HT1080 (cell line): ENCODE data around the gene RCOR1. TPM values are rescaled to one million over a fixed set of nuclear protein-coding genes. Genes with fewer than 3 reads are reported as not detected.
A peak's percentile ranks its signal among the peaks of the same experiment; 100 is the strongest.
"Not testable (repeated sequence)": the region's sequence is repeated elsewhere in the genome, so short reads cannot be mapped to it uniquely, and the experiment has no call there.

Source experiments
- DNase-seq: peaks from one replicate; pipeline ENCODE4 v3.0.0-alpha.2; 2015; ENCODE audit warnings: low read depth
- total RNA-seq: library from RNA; depleted of rRNA; stranded (reverse); fragments of >200 nt; shearing (Covaris generic); gene quantifications from 2 replicates; pipeline ENCODE4 v1.2.3, GENCODE V29; 2014

RCOR1 gene
- total RNA-seq, 1 experiment from 2014 or later, result 15.1 TPM

DNA sequence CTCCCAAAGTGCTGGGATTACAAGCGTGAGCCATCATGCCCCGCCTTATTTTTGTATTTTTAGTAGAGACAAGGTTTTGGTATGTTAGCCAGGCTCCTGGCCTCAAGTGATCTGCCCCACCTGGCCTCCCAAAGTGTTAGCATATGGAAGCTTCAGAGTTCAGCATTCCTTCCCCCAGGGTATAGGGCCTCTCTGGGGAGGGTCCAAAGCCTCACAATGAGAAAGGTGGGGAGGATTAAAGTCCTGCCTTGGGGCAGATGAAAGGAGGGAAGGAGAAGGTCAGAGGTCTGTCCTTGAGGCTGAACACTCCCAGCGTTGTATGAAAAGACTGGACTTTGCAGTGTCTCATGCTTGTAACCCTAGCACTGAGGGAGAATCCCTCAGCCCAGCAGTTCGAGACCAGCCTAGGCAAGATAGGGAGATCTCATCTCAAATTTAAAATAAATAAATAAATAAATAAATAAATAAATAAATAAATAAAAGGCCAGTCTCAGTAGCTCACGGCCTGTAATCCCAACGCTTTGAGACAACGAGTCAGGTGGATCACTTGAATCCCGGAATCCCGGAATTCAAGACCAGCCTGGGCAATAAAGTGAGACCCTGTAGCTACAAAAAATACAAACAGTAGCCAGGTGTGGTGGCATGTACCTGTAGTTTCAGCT, 22.0 kb upstream of the RCOR1 start:
- DNase-seq, result no peak

DNA sequence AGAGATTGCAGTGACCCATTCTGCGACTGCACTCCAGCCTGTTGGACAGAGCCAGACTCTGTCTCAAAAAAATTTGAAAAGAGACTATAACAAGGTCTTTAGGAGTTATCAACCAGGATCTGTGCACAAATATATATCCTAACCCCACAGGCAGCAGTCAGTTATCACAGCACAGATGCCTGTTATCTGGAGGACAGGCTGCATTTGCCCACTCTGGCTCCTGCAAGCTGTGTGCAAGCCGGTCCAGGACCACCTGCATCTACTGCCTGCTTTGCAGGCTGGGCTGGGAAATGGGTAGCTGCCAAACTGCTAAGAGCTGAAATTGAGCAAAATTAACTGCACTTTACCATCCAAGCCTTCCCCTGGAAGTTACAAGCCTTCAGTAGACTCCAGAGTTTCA, 21.4 kb upstream of the RCOR1 start:
- no peak for DNase-seq

DNA sequence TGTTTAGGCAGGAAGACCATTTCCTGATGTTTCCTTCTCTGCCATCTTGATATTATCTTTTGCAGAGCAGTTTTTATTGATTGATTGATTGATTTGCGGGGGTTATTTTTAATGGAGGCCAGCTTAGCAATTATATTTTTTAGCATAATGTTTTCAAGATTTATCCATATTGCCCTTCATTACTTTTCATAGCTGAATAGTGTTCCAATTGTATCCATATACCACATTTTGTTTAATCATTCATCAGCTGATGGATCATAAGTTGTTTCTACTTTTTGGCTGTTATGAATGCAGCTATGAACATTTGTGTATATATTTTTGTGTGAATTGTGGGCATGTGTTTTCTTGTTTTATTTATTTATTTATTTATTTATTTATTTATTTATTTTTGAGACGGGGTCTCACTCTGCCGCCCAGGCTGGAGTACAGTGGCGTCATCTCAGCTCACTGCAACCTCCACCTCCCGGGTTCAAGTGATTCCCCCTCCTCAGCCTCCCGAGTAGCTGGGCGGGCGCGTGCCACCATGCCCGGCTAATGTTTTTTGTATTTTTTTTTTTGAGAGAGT, 20.9 kb upstream of the RCOR1 start:
- no peak for DNase-seq

DNA sequence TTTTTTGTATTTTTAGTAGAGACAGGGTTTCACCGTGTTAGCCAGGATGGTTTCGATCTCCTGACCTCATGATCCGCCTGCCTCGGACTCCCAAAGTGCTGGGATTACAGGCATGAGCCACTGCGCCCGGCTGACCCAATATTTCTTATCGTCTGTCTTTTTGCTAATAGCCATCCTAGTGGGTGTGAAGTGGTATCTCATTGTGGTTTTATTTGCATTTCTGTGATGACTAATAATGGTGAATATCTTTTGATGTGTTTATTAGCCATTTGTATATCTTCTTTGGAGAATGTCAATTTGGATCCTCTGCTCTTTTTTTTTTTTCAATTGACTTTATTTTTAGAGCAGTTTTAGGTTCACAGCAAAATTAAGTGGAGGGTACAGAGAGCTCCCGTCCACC, 19.3 kb upstream of the RCOR1 start:
- not testable (repeated sequence) for DNase-seq

DNA sequence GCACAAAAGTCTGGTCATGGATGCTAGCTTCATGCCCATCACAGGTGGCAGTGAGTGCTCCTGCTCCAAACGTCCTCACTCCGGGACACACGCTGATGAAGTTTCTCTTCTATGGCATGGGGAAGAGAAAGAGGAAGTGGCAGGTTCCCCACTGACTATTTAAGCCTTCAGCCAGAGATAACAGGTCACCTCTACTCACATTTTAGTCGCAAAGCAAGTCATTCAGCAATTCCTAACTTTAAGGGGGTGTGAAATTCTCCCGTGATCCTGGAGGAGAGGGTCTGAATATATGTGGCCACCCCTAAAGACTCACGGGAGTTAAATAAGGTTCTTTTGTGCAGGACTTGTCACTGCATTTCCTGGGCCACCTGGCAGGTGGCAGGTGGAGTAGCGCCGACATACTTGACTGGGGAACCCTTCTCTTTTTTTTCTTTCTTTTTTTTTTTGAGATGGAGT, 18.8 kb upstream of the RCOR1 start:
- DNase-seq, result no peak

DNA sequence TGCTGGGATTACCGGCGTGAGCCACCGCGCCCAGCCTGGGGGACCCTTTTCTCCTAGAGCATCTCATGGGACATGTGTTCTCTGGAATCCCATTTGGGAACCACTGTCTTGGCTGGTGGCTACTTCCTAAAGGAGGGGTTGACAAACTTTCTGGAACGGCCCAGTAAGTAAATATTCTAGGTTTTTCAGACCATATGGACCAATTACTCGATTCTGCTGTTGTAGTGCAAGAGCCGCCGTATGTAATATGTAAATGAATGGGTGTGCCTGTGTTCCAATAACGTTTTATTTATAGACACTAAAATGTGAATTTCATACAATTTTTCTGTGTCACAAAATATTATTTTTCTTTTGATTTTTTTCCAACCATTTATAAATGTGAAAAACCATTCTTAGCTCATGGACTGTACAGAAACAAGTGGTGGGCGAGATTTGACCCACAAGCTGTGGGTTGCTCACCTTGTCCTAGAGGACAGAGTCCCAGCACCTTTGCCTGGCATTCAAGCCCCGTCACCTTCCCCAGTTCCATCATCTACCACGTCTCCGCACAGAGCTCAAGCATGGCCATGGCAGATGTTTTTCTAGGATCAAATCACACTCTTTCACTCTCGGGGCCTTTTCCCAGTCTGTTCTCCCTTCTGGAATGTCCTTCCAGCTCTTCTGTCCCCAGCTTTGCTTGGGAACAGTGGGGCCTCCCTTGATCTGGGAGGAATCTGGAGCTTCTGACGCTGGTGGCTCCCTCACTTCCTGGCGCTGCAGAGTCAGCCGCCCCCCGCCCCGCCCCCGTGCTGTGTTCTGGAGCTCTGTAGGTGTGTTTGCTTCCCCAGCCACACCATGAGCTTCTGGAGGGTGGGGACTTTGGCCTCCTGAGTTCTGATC, 17.9 kb upstream of the RCOR1 start:
- no peak for DNase-seq

DNA sequence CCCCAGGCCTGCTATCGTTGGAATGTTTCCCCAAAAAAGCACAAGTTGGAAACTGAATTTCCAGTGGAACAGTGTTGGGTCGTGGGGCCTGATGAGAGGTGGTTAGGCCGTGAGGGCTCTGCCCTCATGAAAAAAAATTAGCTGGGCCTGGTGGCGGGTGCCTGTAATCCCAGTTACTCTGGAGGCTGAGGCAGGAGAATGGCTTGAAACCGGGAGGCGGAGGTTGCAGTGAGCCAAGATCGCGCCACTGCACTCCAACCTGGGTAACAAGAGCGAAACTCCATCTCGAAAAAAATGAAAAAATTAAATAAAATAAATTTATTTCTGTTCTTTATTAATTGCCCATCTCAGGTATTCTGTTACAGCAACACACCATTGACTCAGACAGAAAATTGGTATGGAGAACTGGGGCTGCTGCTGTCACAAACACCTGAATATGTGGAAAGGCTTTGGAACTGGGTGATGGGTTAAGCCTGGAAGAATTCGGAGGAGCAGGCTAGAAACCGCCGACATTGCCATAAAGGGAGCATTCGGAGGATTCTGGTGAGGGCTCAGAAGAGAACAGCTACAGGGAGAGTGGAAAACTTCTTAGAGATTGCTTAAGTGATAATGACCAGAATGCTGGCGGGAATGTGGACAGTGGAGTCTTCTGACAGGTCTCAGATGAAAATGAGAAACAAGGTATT, 17.1 kb upstream of the RCOR1 start:
- no peak for DNase-seq

DNA sequence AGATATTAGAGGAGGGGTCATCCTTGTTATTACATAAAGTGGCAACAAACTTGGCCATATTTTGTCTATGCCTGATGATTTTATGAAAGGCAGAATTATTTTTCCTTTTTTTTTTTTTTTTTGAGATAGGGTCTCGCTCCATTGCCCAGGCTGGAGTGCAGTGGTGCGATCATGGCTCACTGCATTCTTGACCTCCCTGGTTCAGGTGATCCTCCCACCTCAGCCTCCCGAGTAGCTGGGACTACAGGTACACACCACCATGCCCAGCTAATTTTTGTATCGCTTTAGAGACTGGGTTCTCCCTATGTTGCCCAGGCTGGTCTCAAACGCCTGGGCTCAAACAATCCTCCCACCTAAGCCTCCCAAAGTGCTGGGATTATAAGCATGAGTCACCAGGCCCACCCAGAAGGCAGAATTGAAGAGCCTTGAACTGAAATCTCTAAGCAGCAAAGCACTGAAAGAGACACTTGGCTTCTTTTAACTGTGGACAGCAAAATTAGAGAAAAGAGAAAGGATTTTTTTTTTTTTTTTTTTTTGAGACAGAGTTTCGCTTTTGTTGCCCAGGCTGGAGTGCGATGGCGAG, 16.5 kb upstream of the RCOR1 start:
- not testable (repeated sequence) for DNase-seq

DNA sequence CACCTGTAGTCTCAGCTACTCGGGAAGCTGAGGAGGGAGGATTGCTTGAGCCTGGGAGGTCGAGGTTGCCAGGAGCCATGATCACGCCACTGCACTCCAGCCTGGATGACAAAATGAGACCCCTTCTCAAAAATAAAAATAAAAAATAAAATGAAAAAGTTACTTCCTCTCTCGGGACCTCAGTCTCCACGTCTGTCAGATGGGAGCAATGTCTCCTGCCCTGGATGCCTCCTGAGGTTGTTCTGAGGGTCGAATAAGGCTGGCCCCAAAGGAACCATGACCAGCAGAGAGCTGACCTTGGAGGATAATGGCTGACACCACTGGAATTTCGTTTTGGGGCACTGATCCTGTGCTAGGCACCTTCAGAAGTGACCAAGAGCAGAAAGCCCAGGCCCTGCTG, 13.6 kb upstream of the RCOR1 start:
- no peak for DNase-seq

DNA sequence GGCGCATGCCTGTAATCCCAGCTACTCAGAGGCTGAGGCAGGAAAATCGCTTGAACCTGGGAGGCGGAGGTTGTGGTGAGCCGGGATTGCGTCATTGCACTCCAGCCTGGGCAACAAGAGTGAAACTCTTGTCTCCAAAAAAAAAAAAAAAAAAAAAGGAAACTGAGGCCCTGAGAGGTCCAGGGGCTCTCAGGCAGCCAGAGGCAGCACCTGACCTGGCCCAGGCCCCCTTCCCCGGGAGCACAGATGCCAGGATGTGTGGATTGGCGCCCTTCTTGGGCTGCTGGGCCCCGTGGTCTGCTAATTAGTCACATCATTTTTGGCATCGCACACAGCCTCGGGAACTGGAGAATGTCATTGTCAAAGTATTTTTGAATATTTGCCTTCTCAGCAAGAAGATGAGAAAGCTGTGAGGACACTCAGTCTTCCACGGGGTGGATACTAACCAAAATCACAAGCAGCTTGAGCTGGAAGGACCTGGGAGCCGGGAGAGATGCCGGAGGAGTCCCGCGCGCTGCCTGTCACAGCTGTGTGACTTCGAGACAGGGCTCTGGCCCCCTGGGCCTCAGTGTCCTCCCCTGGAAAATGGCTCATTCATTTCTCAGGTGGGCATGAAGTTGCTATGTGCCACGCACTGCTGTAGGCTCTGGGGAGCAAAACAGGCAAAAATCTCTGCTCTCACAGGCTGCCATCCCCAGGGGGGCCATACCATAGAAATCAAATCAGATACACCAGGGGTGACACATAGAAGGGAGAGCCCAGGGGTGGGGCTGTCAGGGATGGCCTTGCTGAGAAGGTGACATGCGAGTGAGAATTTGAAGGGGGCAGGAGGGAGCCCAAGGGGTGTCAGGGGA, 12.5 kb upstream of the RCOR1 start:
- peak; percentile 76 for DNase-seq

DNA sequence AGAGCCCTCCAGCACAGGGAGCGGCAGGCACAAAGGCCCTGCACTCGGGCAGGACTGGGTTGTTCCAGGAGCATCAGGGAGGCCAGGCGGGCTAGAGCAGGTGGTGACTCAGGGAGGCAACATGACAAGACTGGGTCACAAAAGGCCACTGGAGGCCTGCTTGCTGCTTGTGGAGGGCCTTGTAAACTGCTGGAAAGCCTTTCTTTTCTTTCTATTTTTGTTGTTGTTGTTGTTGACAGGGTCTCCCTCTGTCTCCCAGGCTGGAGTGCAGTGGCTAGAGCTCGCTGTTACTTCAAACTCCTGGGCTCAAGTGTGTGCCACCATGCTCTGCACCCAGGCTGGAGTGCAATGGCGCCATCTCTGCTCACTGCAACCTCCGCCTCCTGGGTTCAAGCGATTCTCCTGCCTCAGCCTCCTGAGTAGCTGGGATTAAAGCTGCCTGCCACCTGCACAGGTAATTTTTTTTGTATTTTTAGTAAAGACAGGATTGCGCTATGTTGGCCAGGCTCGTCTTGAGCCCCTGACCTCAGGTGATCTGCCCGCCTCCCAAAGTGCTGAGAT, 11.8 kb upstream of the RCOR1 start:
- peak; percentile 29 for DNase-seq

DNA sequence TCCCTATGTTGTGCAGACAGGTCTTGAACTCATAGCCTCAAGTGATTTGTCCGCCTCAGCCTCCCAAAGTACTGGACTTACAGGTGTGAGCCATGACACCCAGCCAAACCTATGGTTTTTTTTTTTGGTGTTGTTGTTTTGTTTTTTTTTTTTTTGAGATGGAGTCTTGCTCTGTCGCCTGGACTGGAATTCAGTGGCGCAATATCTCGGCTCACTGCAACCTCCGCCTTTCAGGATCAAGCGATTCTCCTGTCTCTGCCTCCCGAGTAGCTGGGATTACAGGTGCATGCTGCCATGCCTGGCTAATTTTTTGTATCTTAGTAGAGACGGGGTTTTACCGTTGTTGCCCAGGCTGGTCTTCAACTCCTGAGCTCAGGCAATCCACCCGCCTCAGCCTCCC, 11.3 kb upstream of the RCOR1 start:
- DNase-seq, result no peak

DNA sequence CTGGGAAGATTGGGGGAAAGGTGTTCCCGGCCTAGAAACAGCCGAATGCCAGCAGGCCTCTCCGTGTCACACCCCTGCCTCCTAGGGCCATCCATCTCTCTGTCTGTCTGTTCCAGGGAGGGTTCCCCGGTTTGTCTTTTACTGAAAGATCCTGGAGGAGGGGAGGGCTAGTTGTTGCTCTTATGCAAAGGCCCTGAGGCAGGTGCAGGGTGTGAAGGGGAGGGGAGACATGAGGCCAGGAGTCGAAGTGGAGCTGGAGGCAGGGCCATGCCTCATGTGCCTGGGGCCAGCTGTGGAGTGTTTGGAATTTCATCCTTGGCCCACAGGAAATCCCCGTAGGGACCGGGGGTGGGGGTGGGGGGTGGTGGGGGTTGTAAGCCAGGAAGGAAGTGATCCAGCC, 8.7 kb upstream of the RCOR1 start:
- DNase-seq, result no peak

DNA sequence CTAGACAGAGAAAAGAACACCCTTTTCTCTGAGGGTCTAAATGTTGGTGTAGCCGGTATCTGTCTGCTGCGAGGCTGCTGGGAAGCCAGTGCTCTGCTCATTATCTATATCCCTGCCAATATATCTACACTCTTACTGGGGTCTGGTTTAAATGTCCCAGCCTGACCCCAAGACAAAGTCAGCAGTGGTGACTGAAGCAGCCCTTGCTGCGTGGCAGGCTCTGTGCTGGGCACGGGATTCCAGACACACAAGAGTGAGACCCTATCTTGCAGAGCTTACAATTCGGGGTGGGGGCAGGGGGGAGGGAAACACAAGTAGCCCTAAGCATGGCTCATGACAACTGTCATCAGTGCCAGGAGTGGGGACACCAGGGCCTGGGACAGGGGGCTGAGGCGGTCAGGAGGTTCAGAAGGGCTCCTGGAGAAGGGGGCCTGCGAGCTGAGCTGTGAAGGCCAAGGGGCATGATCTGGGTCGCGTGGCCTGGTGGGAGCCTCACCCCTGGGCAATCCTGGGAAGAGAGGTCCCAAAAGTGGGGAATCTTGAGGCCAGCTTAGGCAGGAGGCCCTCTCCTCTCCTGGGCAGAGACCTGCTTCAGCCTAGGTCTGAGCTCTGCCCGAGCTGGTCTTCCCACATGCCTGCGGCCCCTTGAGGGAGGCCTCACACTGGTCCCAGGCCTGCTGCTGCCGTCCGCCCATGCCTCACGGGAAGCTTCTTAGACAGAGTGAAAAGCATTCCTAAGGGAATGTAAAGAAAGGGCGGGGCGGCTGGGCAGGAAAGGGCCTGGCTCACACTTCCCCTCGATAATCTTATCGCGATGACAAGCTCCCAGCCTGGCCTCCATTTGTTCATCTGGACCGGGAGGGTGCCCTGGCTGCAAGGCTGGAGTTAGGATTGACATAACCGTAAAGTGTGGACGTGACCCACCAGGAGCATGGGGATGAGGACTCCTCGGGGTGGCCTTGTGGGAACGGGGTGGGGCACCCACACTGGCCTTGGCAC, 7.3 kb upstream of the RCOR1 start:
- DNase-seq, result peak; percentile 26

DNA sequence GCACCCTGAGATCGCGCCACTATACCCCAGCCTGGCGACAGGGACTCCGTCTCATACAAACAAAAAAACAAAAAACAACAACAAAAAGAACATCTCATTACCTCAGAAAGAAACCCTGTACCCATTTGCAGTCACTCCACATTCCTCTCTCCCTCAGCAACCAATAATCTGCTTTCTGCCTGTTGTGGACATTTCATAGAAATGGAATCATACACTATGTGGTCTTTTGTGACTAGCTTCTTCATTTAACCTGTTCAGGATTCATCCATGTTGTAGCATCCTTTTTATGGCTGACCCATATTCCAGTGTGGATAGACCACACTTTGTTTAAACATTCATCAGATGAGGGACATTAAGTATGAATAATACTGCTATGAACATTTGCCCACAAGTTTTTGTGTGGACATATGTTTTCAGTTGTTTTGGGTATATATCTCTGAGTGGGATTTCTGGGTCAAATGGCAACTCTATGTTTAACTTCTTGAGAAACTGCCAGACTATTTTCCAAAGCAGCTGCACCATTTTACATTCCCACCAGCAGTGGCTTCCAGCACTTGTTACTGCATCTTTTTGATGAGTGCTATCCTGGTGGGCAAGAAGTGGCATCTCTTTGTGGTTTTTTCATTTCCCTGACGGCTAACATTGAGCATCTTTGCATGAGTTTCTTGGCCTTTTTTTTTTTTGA, 5.9 kb upstream of the RCOR1 start:
- no peak for DNase-seq

DNA sequence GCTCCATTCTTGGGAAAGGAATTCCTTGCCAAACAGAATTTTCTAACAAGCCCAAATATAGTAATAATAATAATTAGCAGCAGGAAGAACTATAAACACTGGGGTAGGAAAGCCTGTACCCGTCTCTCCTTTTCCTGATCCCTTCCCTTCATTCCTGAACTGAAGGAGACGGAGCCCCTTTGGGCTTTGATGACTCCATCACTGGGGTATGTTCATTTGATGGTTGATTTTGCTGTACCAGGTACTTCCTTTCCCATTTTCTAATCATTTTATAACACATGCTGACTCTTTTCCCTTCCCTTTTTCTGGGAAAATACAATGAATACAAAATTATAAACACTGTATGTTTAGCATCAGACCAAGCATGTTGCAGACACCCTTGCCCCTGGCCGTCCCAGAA, 3.6 kb upstream of the RCOR1 start:
- DNase-seq, result no peak

DNA sequence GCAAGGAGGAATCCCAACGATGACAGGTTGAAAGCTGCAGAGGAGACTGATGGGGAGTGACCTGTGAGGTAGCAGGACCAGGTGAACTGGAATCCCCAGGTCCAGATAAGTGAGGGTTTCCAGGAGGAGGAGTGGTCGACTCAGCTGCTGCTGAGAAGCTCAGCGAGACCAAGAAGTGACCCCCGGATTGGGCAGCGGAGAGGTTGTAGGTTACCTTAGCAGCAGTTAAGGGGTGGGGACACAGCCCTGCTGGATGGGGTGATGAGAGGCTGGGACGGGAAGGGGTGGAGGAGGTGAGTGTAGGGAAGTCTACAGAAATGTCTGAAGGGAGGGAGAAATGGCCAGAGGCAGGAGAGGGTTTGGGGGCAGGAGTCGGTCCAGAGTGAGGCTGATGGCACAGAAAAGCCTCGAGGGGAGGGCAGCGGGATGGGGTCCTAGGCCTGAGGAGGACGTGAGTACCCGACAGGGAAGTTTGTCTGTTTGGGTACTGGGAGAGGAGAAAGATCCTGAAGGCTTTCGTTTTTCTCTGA, 2.6 kb upstream of the RCOR1 start:
- no peak for DNase-seq

DNA sequence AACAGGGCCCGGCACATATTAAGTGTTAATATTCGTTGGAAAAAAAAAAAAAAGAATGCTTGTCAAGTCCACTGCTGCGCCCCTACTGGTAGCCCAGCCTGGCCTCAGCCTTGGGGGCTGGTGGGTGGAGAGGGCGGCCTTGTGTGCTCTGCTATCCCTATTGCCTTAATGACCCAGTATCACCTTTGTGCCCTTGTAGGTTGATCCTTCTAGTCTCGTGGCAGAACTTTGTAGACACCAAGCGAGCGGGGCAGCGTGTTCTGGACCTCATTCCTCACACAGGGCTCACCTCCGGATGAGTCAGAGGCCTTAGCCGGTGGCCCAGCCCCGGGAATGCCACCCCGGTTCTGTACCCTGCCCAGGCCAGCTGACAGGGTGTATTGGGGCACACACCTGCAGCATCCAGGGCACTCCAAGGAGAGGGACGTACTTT, 1.8 kb upstream of the RCOR1 start:
- DNase-seq, result peak; percentile 63
